Measurements from ENCODE around the gene HSP90AB1.

DNA sequence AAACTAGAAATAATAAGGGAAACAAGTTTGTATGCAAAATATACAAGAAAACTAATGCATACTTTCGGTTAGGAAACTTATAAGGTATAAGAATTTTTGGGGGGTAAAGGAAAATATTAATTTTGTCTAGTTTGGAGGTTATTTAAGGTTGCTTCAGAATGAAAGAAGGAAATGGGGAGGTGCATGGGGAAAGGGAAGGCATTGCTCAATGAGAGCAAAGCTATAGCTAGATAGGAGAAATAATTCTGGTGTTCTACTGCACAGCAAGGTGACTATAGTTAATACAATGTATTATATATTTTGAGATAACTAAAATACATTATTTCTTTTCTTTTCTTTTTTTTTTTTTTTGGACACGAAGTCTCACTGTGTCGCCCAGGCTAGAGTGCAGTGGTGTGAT is 35.6 kb upstream of the HSP90AB1 start:
- TF ChIP-seq POLR2AphosphoS5 (IDR thresholded peaks at IDR 0.05; ENCODE audit: low read depth, low read length) (no peak), SIN3A (IDR thresholded peaks at IDR 0.05; ENCODE audit: borderline replicate concordance, insufficient read depth, low read length) (no peak), TAF1 (IDR thresholded peaks at IDR 0.05; ENCODE audit: borderline replicate concordance, insufficient read depth, low read length) (no peak), FOXP2 (optimal IDR thresholded peaks at IDR 0.05; ENCODE audit: borderline replicate concordance, extremely low read depth, extremely low read length, insufficient read depth) (no peak)
- TF ChIP-seq, protein P1, sequence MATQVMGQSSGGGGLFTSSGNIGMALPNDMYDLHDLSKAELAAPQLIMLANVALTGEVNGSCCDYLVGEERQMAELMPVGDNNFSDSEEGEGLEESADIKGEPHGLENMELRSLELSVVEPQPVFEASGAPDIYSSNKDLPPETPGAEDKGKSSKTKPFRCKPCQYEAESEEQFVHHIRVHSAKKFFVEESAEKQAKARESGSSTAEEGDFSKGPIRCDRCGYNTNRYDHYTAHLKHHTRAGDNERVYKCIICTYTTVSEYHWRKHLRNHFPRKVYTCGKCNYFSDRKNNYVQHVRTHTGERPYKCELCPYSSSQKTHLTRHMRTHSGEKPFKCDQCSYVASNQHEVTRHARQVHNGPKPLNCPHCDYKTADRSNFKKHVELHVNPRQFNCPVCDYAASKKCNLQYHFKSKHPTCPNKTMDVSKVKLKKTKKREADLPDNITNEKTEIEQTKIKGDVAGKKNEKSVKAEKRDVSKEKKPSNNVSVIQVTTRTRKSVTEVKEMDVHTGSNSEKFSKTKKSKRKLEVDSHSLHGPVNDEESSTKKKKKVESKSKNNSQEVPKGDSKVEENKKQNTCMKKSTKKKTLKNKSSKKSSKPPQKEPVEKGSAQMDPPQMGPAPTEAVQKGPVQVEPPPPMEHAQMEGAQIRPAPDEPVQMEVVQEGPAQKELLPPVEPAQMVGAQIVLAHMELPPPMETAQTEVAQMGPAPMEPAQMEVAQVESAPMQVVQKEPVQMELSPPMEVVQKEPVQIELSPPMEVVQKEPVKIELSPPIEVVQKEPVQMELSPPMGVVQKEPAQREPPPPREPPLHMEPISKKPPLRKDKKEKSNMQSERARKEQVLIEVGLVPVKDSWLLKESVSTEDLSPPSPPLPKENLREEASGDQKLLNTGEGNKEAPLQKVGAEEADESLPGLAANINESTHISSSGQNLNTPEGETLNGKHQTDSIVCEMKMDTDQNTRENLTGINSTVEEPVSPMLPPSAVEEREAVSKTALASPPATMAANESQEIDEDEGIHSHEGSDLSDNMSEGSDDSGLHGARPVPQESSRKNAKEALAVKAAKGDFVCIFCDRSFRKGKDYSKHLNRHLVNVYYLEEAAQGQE (IDR thresholded peaks at IDR 0.05; ENCODE audit: insufficient read depth in 1 of 2, low read depth in 2 of 2, low read length in 2 of 2) = no peak
